Transverse colon (tissue), 4 donors: Measurements from ENCODE around the gene SYK.

ENCODE experiments used
- CTCF ChIP-seq, 5 experiments: fragments of 200-600 bp in 3 of 5; fragments of 450-650 bp in 2 of 5; sonication (generic) in 3 of 5; IDR thresholded peaks; 1 replicate in 2 of 5; 2 replicates in 3 of 5; pipeline ENCODE4 v1.5.1; 2016 to 2017; ENCODE audit warnings: antibody characterized with exemption in 5 of 5, inconsistent platforms in 3 of 5, mild to moderate bottlenecking in 2 of 5, moderate library complexity in 1 of 5
- EP300 ChIP-seq: sonication (generic); formaldehyde crosslinking; IDR thresholded peaks from one replicate; pipeline ENCODE4 v1.6.1; 2017; ENCODE audit warnings: antibody characterized with exemption, low read depth
- POLR2A ChIP-seq: fragments of 450-650 bp; IDR thresholded peaks from one replicate; pipeline ENCODE4 v1.6.1; 2016; ENCODE audit warnings: antibody characterized with exemption, mild to moderate bottlenecking, moderate library complexity
- POLR2AphosphoS5 ChIP-seq, 3 donors: sonication (generic); formaldehyde crosslinking; IDR thresholded peaks; one replicate each; pipeline ENCODE4 v1.6.1; 2016; ENCODE audit warnings: antibody characterized with exemption in 3 of 3

GRCh38 chr9:90783964-90784363, 17.7 kb upstream of the SYK start:
- TF ChIP-seq CTCF (IDR thresholded peaks at IDR 0.05) (no peak), POLR2A (no peak), POLR2AphosphoS5 (IDR thresholded peaks at IDR 0.05) (no peak), EP300 (no peak)
